Ascending aorta (tissue), 2 donors: Measurements from ENCODE around the gene VWA8. TPM values are rescaled to one million over a fixed set of nuclear protein-coding genes. Genes with fewer than 3 reads are reported as not detected.

ENCODE experiments used
- DNase-seq, 2 donors: peaks; one replicate each; pipeline ENCODE4 v3.0.0-alpha.2; 2019; ENCODE audit warnings: low spot score in 2 of 2
- H3K27ac ChIP-seq, 2 donors: fragments of 200-600 bp; sonication (generic); one replicate each; pipeline ENCODE4 v1.5.1; 2016 to 2017; ENCODE audit warnings: mild to moderate bottlenecking in 1 of 2
- H3K27me3 ChIP-seq: fragments of 200-600 bp; sonication (generic); one replicate; pipeline ENCODE4 v1.5.1; 2017
- H3K36me3 ChIP-seq, 2 donors: fragments of 200-600 bp; sonication (generic); one replicate each; pipeline ENCODE4 v1.5.1; 2016
- H3K4me1 ChIP-seq, 2 donors: fragments of 200-600 bp; sonication (generic); one replicate each; pipeline ENCODE4 v1.5.1; 2016 to 2017; ENCODE audit warnings: mild to moderate bottlenecking in 1 of 2
- H3K4me3 ChIP-seq, 2 donors: fragments of 200-600 bp; sonication (generic); one replicate each; pipeline ENCODE4 v1.5.1; 2016 to 2017; ENCODE audit warnings: mild to moderate bottlenecking in 1 of 2
- H3K9me3 ChIP-seq, 2 donors: fragments of 200-600 bp; sonication (generic); one replicate each; pipeline ENCODE4 v1.5.1; 2016
- CTCF ChIP-seq, 3 experiments: fragments of 200-600 bp in 2 of 3; fragments of 450-650 bp in 1 of 3; sonication (generic) in 2 of 3; IDR thresholded peaks; one replicate each; pipeline ENCODE4 v1.5.1; 2016 to 2019; ENCODE audit warnings: antibody characterized with exemption in 3 of 3, mild to moderate bottlenecking in 1 of 3, moderate library complexity in 1 of 3
- intact Hi-C: fragments of 100-400 bp; cut with DNase I; formaldehyde crosslinking; loops from one replicate; pipeline ENCODE4 v1.15.1; 2023
- total RNA-seq: library from RNA; depleted of rRNA; stranded (reverse); fragments of >200 nt; gene quantifications from one replicate; pipeline ENCODE4 v1.1.0, GENCODE V29; 2016

The VWA8 gene
- total RNA-seq, 1 donor from 2014 or later: 10.4 TPM

DNA sequence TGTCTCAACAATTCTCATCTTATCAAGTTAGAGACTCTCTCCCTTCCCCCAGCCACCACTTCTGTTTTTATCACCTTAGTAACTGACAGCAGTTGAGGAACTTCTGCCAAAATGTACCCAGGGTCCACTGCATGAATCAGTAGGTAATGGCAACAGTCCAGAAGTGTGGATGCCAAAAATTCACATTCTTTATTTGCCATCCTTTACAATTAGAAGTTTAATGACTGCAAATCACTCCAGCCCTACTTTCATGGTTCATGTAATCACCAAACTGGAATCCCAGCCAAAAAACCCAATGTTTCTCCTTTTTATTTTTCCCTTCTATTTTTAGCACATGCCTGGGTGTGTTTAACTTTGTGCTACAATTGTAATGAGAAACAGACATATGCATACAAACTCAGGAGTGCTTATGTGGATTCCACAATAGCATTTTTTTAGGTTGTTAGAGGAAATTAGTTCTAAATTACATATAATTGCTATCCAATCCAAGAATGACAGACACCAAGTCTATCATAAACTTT lies 260.1 kb downstream of the VWA8 start:
- no peaks in the 10 kb centered on the region for H3K27me3 ChIP-seq
- no peak for DNase-seq
- peak overlapping the region in 1 of 2 donors; percentile 21 for H3K4me3 ChIP-seq
- intact Hi-C loops: loop anchor here (10.0 kb wide), 2 partner anchors 344 to 636 kb away; partner anchors contain the start of genes DGKH and WBP4
- H3K27ac ChIP-seq: peak overlapping the region; percentile 37 to 50
- peaks cover 4 to 37% of the 10 kb centered on the region in 2 donors for H3K4me1 ChIP-seq
- no peaks in the 10 kb centered on the region for H3K36me3 ChIP-seq
- TF ChIP-seq CTCF (IDR thresholded peaks at IDR 0.05): no peak
- no peaks in the 10 kb centered on the region for H3K9me3 ChIP-seq

DNA sequence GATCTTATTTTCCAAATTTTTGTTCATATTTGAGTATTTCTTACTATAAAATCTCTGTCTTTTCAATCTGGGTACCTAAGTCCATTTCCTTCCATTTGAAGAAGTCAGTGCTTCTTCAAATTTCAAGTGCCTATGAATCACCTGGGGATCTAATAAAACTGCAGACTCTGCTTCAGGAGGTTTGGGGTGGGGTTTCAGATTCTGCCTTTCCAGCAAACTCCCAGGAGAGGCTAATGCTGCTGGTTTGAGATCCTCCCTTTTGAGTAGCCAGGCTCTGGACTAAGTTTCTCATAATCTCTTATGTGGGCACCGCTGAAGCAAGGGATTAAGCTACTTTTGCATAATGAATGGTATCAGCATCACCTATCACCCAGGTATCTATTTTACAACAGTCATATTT lies 261.1 kb downstream of the VWA8 start:
- peaks cover 4 to 45% of the 10 kb centered on the region in 2 donors for H3K4me1 ChIP-seq
- intact Hi-C loops: loop anchor here (10.0 kb wide), 2 partner anchors 345 to 635 kb away; partner anchors contain the start of genes DGKH and WBP4

GRCh38 chr13:41697578-41697977 lies 263.3 kb downstream of the VWA8 start:
- Histone ChIP-seq H3K4me1 (peaks cover 4 to 50% of the 10 kb centered on the region in 2 donors), H3K36me3 (no peaks in the 10 kb centered on the region)

More for the DNA sequence above, 261.1 kb downstream of the VWA8 start:
- Histone ChIP-seq H3K27me3 (no peaks in the 10 kb centered on the region), H3K27ac (peak overlapping the region in 1 of 2 donors; percentile 2), H3K9me3 (no peaks in the 10 kb centered on the region), H3K4me3 (no peak overlapping the region), H3K36me3 (no peaks in the 10 kb centered on the region)
- DNase-seq: no peak
- no peak for TF ChIP-seq CTCF (IDR thresholded peaks at IDR 0.05)

GRCh38 chr13:41696163-41697003 lies 264.5 kb downstream of the VWA8 start:
- H3K4me1 ChIP-seq: peaks cover 4 to 40% of the 10 kb centered on the region in 2 donors
- intact Hi-C loops: no loop called here
- no peaks in the 10 kb centered on the region for H3K36me3 ChIP-seq
- H3K4me3 ChIP-seq: no peak overlapping the region
- no peaks in the 10 kb centered on the region for H3K27me3 ChIP-seq
- H3K9me3 ChIP-seq: no peaks in the 10 kb centered on the region
- H3K27ac ChIP-seq: peak overlapping the region; percentile 46 to 75
- DNase-seq: no peak
- no peak for TF ChIP-seq CTCF (IDR thresholded peaks at IDR 0.05)

More at GRCh38 chr13:41697578-41697977, 263.3 kb downstream of the VWA8 start:
- no peak for DNase-seq
- Histone ChIP-seq H3K9me3 (no peaks in the 10 kb centered on the region), H3K27ac (no peak overlapping the region), H3K4me3 (no peak overlapping the region), H3K27me3 (no peaks in the 10 kb centered on the region)
- intact Hi-C loops: no loop called here
- TF ChIP-seq CTCF (IDR thresholded peaks at IDR 0.05): no peak

DNA sequence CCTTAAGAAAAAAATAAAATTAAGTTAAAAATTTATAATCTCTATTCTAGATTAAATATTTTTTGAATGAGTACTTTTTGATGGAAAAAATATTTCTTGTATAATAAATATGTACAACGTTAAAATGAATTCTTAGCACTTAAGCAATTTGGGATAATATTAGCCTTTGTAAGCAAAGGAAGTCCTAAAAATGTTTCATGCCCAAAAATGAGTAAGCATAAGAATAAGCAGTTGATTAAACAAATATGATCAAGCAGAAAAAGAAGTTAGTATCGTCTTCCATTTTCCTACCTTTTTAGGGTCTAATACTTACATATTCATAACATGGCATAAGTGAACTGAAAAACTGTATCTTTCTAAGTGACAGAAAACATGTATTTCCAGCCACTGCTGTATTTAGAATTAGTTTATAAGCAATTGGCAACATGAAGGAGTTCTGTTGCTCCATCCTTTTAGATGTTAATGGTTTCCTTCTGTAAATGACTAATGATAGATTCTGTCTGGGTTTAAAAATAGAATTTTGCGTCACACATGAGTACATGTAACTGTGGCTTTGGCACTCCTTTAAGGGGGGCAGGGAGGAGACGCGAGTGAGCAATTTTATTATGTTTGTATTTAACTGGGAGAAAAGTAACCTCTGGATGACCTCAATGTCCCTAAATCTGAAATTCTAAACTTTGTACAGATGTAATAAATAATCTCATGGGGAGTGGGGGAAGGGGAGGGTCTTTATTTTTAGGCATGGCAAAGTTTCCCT lies 266.2 kb downstream of the VWA8 start:
- Histone ChIP-seq H3K4me1 (peaks cover 0 to 26% of the 10 kb centered on the region in 2 donors), H3K36me3 (peaks cover 0 to 10% of the 10 kb centered on the region in 2 donors), H3K27me3 (no peaks in the 10 kb centered on the region), H3K9me3 (no peaks in the 10 kb centered on the region), H3K4me3 (peak overlapping the region in 1 of 2 donors; percentile 33), H3K27ac (peak overlapping the region; percentile 61 to 75)
- TF ChIP-seq CTCF (IDR thresholded peaks at IDR 0.05): no peak
- intact Hi-C loops: no loop called here
- peak; percentile 48 to 91 for DNase-seq
